OCI-LY1 (cell line): ENCODE measurements around the gene CDK5RAP3.

ENCODE experiments used
- H2AFZ ChIP-seq: fragments of 200-600 bp; sonication (generic), shearing (Covaris generic); 2 replicates; pipeline ENCODE4 v1.6.0; 2014; ENCODE audit warnings: antibody characterized with exemption, mild to moderate bottlenecking, low read length
- H3F3A ChIP-seq: fragments of 200-600 bp; sonication (generic), shearing (Covaris generic); 2 replicates; pipeline ENCODE4 v1.6.0; 2014; ENCODE audit warnings: mild to moderate bottlenecking, antibody characterized with exemption, low read length, moderate library complexity; ENCODE audit not compliant: insufficient read depth
- H3K27ac ChIP-seq: fragments of 200-600 bp; sonication (generic); 2 replicates; pipeline ENCODE4 v1.5.1; 2014; ENCODE audit warnings: low read length, mixed run types, mild to moderate bottlenecking, low read depth; ENCODE audit not compliant: poor library complexity, severe bottlenecking
- H3K27me3 ChIP-seq: fragments of 200-600 bp; sonication (generic); 2 replicates; pipeline ENCODE4 v1.6.0; 2014; ENCODE audit warnings: antibody characterized with exemption, mild to moderate bottlenecking, low read length, moderate library complexity; ENCODE audit not compliant: insufficient read depth
- H3K36me3 ChIP-seq: fragments of 200-600 bp; sonication (generic); 2 replicates; pipeline ENCODE4 v1.6.1; 2014; ENCODE audit warnings: mild to moderate bottlenecking, antibody characterized with exemption, low read length, moderate library complexity, mixed read lengths; ENCODE audit not compliant: insufficient read depth
- H3K4me1 ChIP-seq: fragments of 200-600 bp; sonication (generic); 2 replicates; pipeline ENCODE4 v1.5.1; 2014; ENCODE audit warnings: mild to moderate bottlenecking, low read length, moderate library complexity; ENCODE audit not compliant: insufficient read depth, severe bottlenecking
- H3K4me2 ChIP-seq: fragments of 200-600 bp; sonication (generic), shearing (Covaris generic); 2 replicates; pipeline ENCODE4 v1.6.1; 2014; ENCODE audit warnings: low read length
- H3K4me3 ChIP-seq: fragments of 200-600 bp; sonication (generic); 2 replicates; pipeline ENCODE4 v1.5.1; 2014; ENCODE audit warnings: low read length, low read depth, mild to moderate bottlenecking, mixed read lengths; ENCODE audit not compliant: poor library complexity, severe bottlenecking
- H3K79me2 ChIP-seq: fragments of 200-600 bp; shearing (Covaris generic); 2 replicates; pipeline ENCODE4 v1.6.1; 2016; ENCODE audit warnings: mixed run types, low read length, mixed read lengths; ENCODE audit not compliant: insufficient read depth
- H3K9ac ChIP-seq: fragments of 200-600 bp; sonication (generic), shearing (Covaris generic); 2 replicates; pipeline ENCODE4 v1.6.1; 2014; ENCODE audit warnings: mild to moderate bottlenecking, low read length, mixed read lengths
- H3K9me2 ChIP-seq: fragments of 200-600 bp; sonication (generic), shearing (Covaris generic); 2 replicates; pipeline ENCODE4 v1.6.1; 2014; ENCODE audit warnings: low read depth, mild to moderate bottlenecking, low read length, mixed read lengths
- H3K9me3 ChIP-seq: fragments of 200-600 bp; shearing (Covaris generic); 2 replicates; pipeline ENCODE4 v1.6.1; 2014; ENCODE audit warnings: low read length, mixed read lengths
- H4K20me1 ChIP-seq: fragments of 200-600 bp; sonication (generic), shearing (Covaris generic); 2 replicates; pipeline ENCODE4 v1.6.0; 2016; ENCODE audit warnings: mild to moderate bottlenecking, low read length; ENCODE audit not compliant: insufficient read depth
- CTCF ChIP-seq: fragments of 200-600 bp; sonication (generic), shearing (Covaris generic); IDR thresholded peaks from 2 replicates; pipeline ENCODE4 v1.5.1; 2017; ENCODE audit warnings: mild to moderate bottlenecking, antibody characterized with exemption, low read length, moderate library complexity, mixed read lengths
- EZH2 ChIP-seq: fragments of 200-600 bp; sonication (generic), shearing (Covaris generic); IDR thresholded peaks from 2 replicates; pipeline ENCODE4 v1.8.0; 2017; ENCODE audit warnings: borderline replicate concordance, mixed run types, mild to moderate bottlenecking, antibody characterized with exemption, low read length, moderate library complexity, mixed read lengths

The CDK5RAP3 gene

GRCh38 chr17:47949197-47949759 lies 21.6 kb upstream of the CDK5RAP3 start:
- Histone ChIP-seq H3K9me2 (no peaks in the 10 kb centered on the region), H2AFZ (no peak overlapping the region), H3K4me1 (peaks cover 18% of the 10 kb centered on the region), H4K20me1 (no peaks in the 10 kb centered on the region), H3F3A (no peaks in the 10 kb centered on the region), H3K27me3 (no peaks in the 10 kb centered on the region), H3K9me3 (no peaks in the 10 kb centered on the region), H3K79me2 (no peaks in the 10 kb centered on the region), H3K4me2 (peak overlapping the region; percentile 57), H3K9ac (peak overlapping the region; percentile 57), H3K36me3 (peaks cover 51% of the 10 kb centered on the region), H3K27ac (no peak overlapping the region), H3K4me3 (peak overlapping the region; percentile 30)
- TF ChIP-seq EZH2 (no peak), CTCF (peak; percentile 85)

- Histone ChIP-seq H3F3A (no peaks in the 10 kb centered on the region), H3K9ac (no peak overlapping the region; the same call in 1 of the 2 replicates), H3K4me2 (peak overlapping the region; percentile 57; the same call in 1 of the 2 replicates), H3K27me3 (no peaks in the 10 kb centered on the region), H3K27ac (no peak overlapping the region), H3K9me3 (no peaks in the 10 kb centered on the region), H3K4me3 (no peak overlapping the region), H2AFZ (no peak overlapping the region), H4K20me1 (no peaks in the 10 kb centered on the region), H3K79me2 (no peaks in the 10 kb centered on the region), H3K9me2 (no peaks in the 10 kb centered on the region), H3K4me1 (peaks cover 16% of the 10 kb centered on the region), H3K36me3 (peaks cover 47% of the 10 kb centered on the region)
- no peak for TF ChIP-seq EZH2
- TF ChIP-seq CTCF, result no peak
Measured at GRCh38 chr17:47949946-47950345, 21.0 kb upstream of the CDK5RAP3 start.

DNA sequence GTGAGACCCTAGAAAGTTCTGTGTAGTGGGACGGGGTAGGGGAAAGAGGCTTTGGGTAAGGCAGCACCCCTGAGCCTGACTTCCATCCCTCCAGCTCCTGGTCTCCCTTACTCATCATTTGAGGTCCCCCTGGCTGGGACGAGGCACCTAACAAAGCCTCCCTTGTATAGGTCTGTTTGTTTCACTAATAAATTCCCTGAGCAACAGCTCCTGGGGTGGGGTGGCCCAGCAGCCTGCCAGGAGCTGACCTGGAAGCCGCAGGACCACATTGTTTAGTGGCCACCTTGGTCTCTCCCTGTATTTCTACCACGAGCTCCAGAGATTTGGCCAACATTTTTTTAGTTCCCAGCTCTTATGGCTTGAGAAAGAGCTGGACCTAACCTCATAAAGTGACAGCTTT lies 20.5 kb upstream of the CDK5RAP3 start:
- H2AFZ ChIP-seq, result no peak overlapping the region
- H3K36me3 ChIP-seq, result peaks cover 42% of the 10 kb centered on the region
- H3K9ac ChIP-seq, result no peak overlapping the region
- no peak overlapping the region for H3K4me3 ChIP-seq
- H3K4me2 ChIP-seq, result no peak overlapping the region
- H4K20me1 ChIP-seq, result no peaks in the 10 kb centered on the region
- H3K4me1 ChIP-seq, result peaks cover 14% of the 10 kb centered on the region
- H3K27me3 ChIP-seq, result no peaks in the 10 kb centered on the region
- no peaks in the 10 kb centered on the region for H3F3A ChIP-seq
- no peak overlapping the region for H3K27ac ChIP-seq
- H3K9me2 ChIP-seq, result no peaks in the 10 kb centered on the region
- H3K9me3 ChIP-seq, result no peaks in the 10 kb centered on the region
- no peak for TF ChIP-seq CTCF
- no peak for TF ChIP-seq EZH2
- H3K79me2 ChIP-seq, result no peaks in the 10 kb centered on the region
